Aorta (tissue), 5 donors: ENCODE results near the gene SPOUT1. TPM values are rescaled to one million over a fixed set of nuclear protein-coding genes. Genes with fewer than 3 reads are reported as not detected.
"Not testable (repeated sequence)": the region's sequence is repeated elsewhere in the genome, so short reads cannot be mapped to it uniquely, and the experiment has no call there.

Source experiments
- ATAC-seq: fragments of 200-7000 bp; cut with Tn5 transposase; one replicate; pipeline ENCODE4 v1.9.1; 2022; ENCODE audit warnings: moderate library complexity; ENCODE audit not compliant: low FRiP score
- DNase-seq, 2 donors: peaks; one replicate each; pipeline ENCODE4 v3.0.0-alpha.2; 2020
- H3K27ac ChIP-seq, 2 donors: one replicate each; pipeline ENCODE4 v1.5.1; 2013; ENCODE audit warnings: low read length in 2 of 2, mild to moderate bottlenecking in 2 of 2, moderate library complexity in 2 of 2, control low read depth in 1 of 2, inconsistent platforms in 1 of 2, low read depth in 1 of 2
- H3K27me3 ChIP-seq, 2 donors: one replicate each; pipeline ENCODE4 v1.6.1; 2013; ENCODE audit warnings: control low read depth in 1 of 2, low read length in 1 of 2, mild to moderate bottlenecking in 1 of 2, moderate library complexity in 1 of 2; ENCODE audit not compliant: insufficient read depth in 2 of 2, control insufficient read depth in 1 of 2
- H3K36me3 ChIP-seq, 2 donors: one replicate each; pipeline ENCODE4 v1.6.1; 2013; ENCODE audit warnings: control low read depth in 1 of 2, low read length in 1 of 2, mild to moderate bottlenecking in 1 of 2; ENCODE audit not compliant: insufficient read depth in 2 of 2, control insufficient read depth in 1 of 2
- H3K4me1 ChIP-seq, 2 donors: one replicate each; pipeline ENCODE4 v1.6.1; 2013; ENCODE audit warnings: low read length in 2 of 2, control low read depth in 1 of 2, mild to moderate bottlenecking in 1 of 2, moderate library complexity in 1 of 2; ENCODE audit not compliant: insufficient read depth in 2 of 2, control insufficient read depth in 1 of 2
- H3K4me3 ChIP-seq, 2 donors: one replicate each; pipeline ENCODE4 v1.5.1; 2013; ENCODE audit warnings: low read length in 2 of 2, control low read depth in 1 of 2, mild to moderate bottlenecking in 1 of 2
- H3K9me3 ChIP-seq: one replicate; pipeline ENCODE4 v1.6.1; 2013; ENCODE audit warnings: mild to moderate bottlenecking, low read length; ENCODE audit not compliant: control insufficient read depth
- WGBS, 2 donors: extraction: QIAGEN DNeasy Blood & Tissue Kit; methylation state at CpG; one replicate each; pipeline ENCODE4 v1.1.7; 2013; 5-methylcytosine and 5-hydroxymethylcytosine counted together
- intact Hi-C, 2 donors: fragments of 100-400 bp; cut with DNase I; formaldehyde crosslinking; loops; one replicate each; pipeline versions ENCODE4 v1.14.2 to v1.15.0; 2022
- long read RNA-seq, 2 donors: library from polyadenylated mRNA; unstranded; transcript quantifications; one replicate each; pipeline ENCODE4 v2.0.0, GENCODE V29; 2020 to 2021
- polyA plus RNA-seq, 2 donors: library from polyadenylated mRNA; stranded (reverse); fragments of 200-250 nt; gene quantifications; one replicate each; pipeline ENCODE4 v1.2.3, GENCODE V29; 2013
- total RNA-seq, 2 donors: library from RNA; stranded (reverse); fragmentation: NEBNext Ultra II Directional; extraction: Animal tissue kit (Norgen Biotek cat#: 25700); gene quantifications; one replicate each; pipeline ENCODE4 v1.2.1, GENCODE V29; 2021
- donor health status: healthy with polysubstance abuse.
- donor health status: Bipolar disorder and iron deficiency.
- donor health status: DM: no; HTN: no; CAD: no.
- donor health status: DM: no; HTN: no; CAD: no.
- donor health status: DM: yes; HTN: yes; CAD: no.

SPOUT1 gene, protein sequence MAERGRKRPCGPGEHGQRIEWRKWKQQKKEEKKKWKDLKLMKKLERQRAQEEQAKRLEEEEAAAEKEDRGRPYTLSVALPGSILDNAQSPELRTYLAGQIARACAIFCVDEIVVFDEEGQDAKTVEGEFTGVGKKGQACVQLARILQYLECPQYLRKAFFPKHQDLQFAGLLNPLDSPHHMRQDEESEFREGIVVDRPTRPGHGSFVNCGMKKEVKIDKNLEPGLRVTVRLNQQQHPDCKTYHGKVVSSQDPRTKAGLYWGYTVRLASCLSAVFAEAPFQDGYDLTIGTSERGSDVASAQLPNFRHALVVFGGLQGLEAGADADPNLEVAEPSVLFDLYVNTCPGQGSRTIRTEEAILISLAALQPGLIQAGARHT
- 10 to 100 TPM; 28.6 to 32.8 TPM for total RNA-seq
- 10 to 100 TPM; 14.3 to 40.9 TPM for polyA plus RNA-seq
- long read RNA-seq, donor 1, full-length matches to known transcripts = 87 of 144 reads
- long read RNA-seq, donor 1, partial matches to known transcripts = 11 of 144 reads
- long read RNA-seq, donor 1, other reads (novel, unspliced or antisense) = 46 of 144 reads
- long read RNA-seq, donor 2, full-length matches to known transcripts = 11 of 29 reads
- long read RNA-seq, donor 2, partial matches to known transcripts = 5 of 29 reads
- long read RNA-seq, donor 2, other reads (novel, unspliced or antisense) = 13 of 29 reads

DNA sequence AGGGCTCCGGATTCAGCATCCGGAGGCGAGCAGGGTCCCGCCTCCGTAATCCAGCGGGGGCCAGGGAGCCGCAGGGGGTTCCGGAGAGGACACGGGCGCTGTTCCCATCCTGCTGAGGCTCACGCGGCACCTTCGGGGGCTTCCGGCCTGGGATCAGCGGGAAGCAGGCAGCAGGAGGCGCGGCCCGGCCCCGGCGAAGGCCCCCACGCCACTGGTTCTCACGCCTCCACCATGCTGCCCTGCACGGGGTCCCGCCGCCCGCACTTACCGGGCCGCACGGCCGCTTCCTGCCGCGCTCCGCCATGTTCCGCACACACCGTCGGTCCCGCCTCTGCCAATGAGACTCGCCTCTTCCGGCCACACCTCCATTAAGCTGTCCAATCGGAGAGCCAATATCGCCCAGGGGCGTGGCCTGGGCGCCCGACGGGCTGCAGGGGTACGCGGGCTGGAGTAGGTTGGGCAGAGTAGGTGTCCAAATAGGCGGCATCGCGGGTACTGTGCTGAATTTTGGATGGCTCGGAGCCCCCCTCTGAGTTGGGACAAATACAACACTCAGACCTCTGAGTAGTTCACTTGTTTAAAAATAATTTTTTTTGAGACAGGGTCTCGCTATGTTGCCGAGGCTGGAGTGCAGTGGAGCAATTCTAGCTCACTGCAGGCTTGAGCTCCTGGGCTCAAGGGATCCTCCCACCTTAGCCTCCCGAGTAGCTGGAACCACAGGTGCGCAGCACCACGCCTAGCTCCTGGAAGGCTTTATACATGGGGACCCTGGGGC, at the start of gene SPOUT1:
SPOUT1 (minus strand) TSS at position 318 of the 775 bp plus-strand sequence; CDS start at position 304, 14 bp downstream.
- H3K36me3 ChIP-seq = peaks cover 0 to 1% of the 10 kb centered on the region in 2 donors
- H3K27ac ChIP-seq = peak within 1 kb of the TSS in 1 of 2 donors; percentile 37
- H3K9me3 ChIP-seq = no peaks in the 10 kb centered on the region
- 1% methylated on average over 47 to 56 of the region's 56 CpGs for WGBS, 2 donors
- H3K4me1 ChIP-seq = no peaks in the 10 kb centered on the region
- H3K4me3 ChIP-seq = peak within 1 kb of the TSS; percentile 31 to 44
- ATAC-seq (peak; percentile 96), DNase-seq (peak; percentile 95 to 97)
- intact Hi-C loops = no loop called here
- H3K27me3 ChIP-seq = no peaks in the 10 kb centered on the region

DNA sequence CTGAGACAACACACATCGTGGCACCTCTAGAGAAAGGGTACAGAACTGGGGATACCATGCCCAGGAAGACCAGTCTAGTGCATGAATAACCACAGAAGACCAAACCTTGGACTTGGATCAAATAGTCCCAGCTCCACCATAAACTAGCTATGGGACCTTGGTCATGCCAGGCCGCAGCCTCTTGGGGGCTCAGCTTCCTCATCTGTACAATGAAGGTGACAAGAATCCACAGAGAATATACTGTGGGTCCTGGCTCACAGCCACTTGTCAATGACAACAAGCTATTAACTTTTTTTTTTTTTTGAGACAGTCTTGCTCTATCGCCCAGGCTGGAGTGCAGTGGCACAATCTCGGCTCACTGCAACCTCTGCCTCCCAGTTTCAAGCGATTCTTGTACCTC, 48.3 kb upstream of the SPOUT1 start:
- 80 to 84% methylated on average over 5 of the region's 5 CpGs for WGBS, 2 donors
- ATAC-seq (no peak), DNase-seq (peak in 1 of 2 donors; percentile 33)
- H3K9me3 ChIP-seq = no peaks in the 10 kb centered on the region
- no peaks in the 10 kb centered on the region for H3K36me3 ChIP-seq
- H3K4me3 ChIP-seq = no peak overlapping the region
- peak overlapping the region in 1 of 2 donors; percentile 26 for H3K27ac ChIP-seq
- H3K4me1 ChIP-seq = peaks cover 0 to 4% of the 10 kb centered on the region in 2 donors
- intact Hi-C loops = loop anchor here in 1 of 2 donors (5.0 kb wide), 1 partner anchor 34 kb away; no protein-coding TSS in a partner anchor
- H3K27me3 ChIP-seq = no peaks in the 10 kb centered on the region

GRCh38 chr9:128870941-128871265, 41.3 kb upstream of the SPOUT1 start:
- H3K9me3 ChIP-seq, ATAC-seq, H3K27ac ChIP-seq, H3K36me3 ChIP-seq, H3K4me1 ChIP-seq, intact Hi-C loops, H3K4me3 ChIP-seq, H3K27me3 ChIP-seq: not testable (repeated sequence)
- DNase-seq = peak in 1 of 2 donors; percentile 17
- WGBS, 2 donors = 91 to 92% methylated on average over 7 of the region's 7 CpGs

DNA sequence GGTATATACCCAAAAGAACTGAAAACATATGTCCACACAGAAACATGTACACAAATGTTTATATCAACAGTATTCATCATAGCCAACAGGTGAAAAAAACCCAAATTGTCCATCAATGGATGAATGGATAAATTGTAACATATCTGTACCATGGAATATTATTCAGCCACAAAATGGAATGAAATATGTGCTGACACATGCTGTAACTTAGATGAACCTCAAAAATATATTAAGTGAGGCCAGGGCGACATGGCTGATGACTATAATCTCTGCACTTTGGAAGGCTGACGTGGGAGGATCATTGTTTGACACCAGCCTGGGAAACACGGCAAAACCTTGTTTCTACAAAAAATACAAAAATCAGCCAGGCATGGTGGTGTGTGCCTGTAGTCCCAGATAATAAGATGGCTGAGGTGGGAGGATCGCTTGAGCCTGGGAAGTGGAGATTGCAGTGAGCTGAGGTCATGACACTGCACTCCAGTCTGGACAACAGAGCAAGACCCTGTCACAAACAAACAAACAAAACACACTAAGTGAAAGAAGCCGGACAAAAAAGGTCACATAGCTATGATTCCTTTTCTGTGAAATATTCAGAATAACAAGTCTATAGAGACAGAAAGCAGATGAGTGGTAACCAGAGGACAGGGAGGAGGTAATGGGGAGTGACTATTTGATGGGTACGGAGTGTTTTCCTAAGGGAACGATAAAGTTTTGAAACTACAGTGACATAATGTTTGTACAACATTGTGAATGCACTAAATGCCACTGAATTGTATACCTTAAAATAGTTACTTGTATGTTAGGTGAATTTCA, 40.7 kb upstream of the SPOUT1 start:
- ATAC-seq = no peak
- no peak for DNase-seq
- 84 to 88% methylated on average over 7 of the region's 7 CpGs for WGBS, 2 donors
- Histone ChIP-seq H3K36me3 (no peaks in the 10 kb centered on the region), H3K27ac (no peak overlapping the region), H3K27me3 (no peaks in the 10 kb centered on the region), H3K9me3 (no peaks in the 10 kb centered on the region), H3K4me1 (no peaks in the 10 kb centered on the region), H3K4me3 (no peak overlapping the region)
- intact Hi-C loops = no loop called here

DNA sequence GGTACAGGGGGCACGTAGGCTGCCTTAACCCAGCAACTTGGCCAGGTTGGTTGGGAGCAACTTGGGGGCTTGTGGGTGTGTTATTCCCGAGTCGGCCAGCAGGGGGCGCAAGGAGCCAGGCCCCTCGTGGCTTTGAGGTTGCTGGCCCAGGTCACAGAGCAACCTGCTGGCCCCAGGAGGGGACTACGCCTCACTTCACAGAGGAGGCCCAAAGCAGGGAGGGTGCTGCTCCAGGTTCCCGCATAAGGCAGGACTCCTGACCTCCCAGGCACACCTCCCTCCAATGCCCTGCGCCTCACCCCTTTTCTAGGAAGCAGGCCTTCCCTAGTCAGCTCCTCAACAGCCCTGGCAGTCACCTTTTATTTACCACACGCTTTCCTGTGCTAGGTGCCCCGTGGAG, 34.1 kb upstream of the SPOUT1 start:
- intact Hi-C loops = loop anchor here (1.0 to 5.0 kb wide), 2 partner anchors 64 to 65 kb away; no protein-coding TSS in a partner anchor
- Histone ChIP-seq H3K36me3 (no peaks in the 10 kb centered on the region), H3K9me3 (no peaks in the 10 kb centered on the region), H3K27ac (no peak overlapping the region), H3K4me3 (no peak overlapping the region), H3K4me1 (no peaks in the 10 kb centered on the region), H3K27me3 (no peaks in the 10 kb centered on the region)
- peak; percentile 79 to 94 for DNase-seq
- 30 to 31% methylated on average over 10 of the region's 10 CpGs for WGBS, 2 donors
- ATAC-seq = peak; percentile 91

- H3K27ac ChIP-seq = peak overlapping the region in 1 of 2 donors; percentile 20
- H3K36me3 ChIP-seq = no peaks in the 10 kb centered on the region
- intact Hi-C loops = loop anchor here in 1 of 2 donors (5.0 kb wide), 1 partner anchor 65 kb away; no protein-coding TSS in a partner anchor
- no peaks in the 10 kb centered on the region for H3K9me3 ChIP-seq
- no peaks in the 10 kb centered on the region for H3K27me3 ChIP-seq
- no peaks in the 10 kb centered on the region for H3K4me1 ChIP-seq
- H3K4me3 ChIP-seq = no peak overlapping the region
- no peak for DNase-seq
- no peak for ATAC-seq
- 25 to 33% methylated on average over 6 of the region's 6 CpGs for WGBS, 2 donors
These were observed 32.8 kb upstream of the SPOUT1 start for GRCh38 chr9:128862401-128862851.

DNA sequence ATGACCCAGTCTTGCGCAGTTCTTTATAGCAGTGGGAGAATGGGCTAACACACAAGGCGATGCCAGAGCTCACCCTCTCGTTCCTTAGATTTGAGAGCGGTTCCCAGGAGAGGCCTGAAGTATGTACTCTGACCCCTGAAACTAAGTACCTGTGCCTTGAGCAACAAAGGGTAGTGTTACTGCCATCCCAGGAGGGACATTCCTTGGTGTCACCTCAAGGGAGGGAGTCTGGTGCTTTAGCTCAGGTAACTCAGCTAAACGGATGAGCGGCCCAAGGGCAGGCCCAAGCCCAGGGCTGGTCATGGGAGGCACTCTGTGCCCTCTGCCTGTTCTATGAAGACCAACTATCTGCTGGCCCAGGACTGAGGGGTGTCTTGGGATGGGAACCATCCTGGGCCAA, 31.9 kb upstream of the SPOUT1 start:
- no peak overlapping the region for H3K27ac ChIP-seq
- H3K4me3 ChIP-seq = no peak overlapping the region
- H3K36me3 ChIP-seq = no peaks in the 10 kb centered on the region
- intact Hi-C loops = loop anchor here in 1 of 2 donors (5.0 kb wide), 1 partner anchor 66 kb away; no protein-coding TSS in a partner anchor
- no peaks in the 10 kb centered on the region for H3K27me3 ChIP-seq
- 80 to 81% methylated on average over 6 of the region's 6 CpGs for WGBS, 2 donors
- DNase-seq (no peak), ATAC-seq (no peak)
- H3K9me3 ChIP-seq = no peaks in the 10 kb centered on the region
- no peaks in the 10 kb centered on the region for H3K4me1 ChIP-seq

- WGBS, 2 donors = 94 to 97% methylated on average over 5 of the region's 5 CpGs
- H3K4me1 ChIP-seq = no peaks in the 10 kb centered on the region
- no peaks in the 10 kb centered on the region for H3K9me3 ChIP-seq
- intact Hi-C loops = loop anchor here in 1 of 2 donors (5.0 kb wide), 1 partner anchor 66 kb away; no protein-coding TSS in a partner anchor
- DNase-seq (no peak), ATAC-seq (no peak)
- no peaks in the 10 kb centered on the region for H3K27me3 ChIP-seq
- H3K4me3 ChIP-seq = no peak overlapping the region
- H3K27ac ChIP-seq = no peak overlapping the region
- H3K36me3 ChIP-seq = peaks cover 0 to 1% of the 10 kb centered on the region in 2 donors
These were observed 31.3 kb upstream of the SPOUT1 start for GRCh38 chr9:128860937-128861336.
